Measurements from ENCODE around the gene NLRP6.
"Not testable (repeated sequence)": the region's sequence is repeated elsewhere in the genome, so short reads cannot be mapped to it uniquely, and the experiment has no call there.

DNA sequence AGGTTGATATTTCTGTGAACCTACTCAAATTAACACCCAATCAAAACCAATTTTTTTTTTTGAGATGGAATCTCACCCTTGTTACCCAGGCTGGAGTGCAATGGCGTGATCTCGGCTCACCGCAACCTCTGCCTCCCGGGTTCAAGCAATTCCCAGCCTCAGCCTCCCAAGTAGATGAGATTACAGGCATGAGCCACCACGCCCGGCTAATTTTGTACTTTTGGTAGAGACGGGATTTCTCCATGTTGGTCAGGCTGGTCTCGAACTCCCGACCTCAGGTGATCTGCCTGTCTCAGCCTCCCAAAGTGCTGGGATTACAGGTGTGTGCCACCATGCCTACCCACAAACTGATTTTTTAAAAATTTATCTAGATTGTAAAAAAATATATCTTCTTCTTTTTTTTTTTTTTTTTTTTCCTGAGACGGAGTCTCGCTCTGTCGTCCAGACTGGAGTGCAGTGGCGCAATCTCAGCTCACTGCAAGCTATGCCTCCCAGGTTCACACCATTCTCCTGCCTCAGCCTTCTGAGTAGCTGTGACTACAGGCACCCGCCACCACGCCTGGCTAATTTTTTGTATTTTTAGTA, 50.4 kb downstream of the NLRP6 start:
- TF ChIP-seq POLR2AphosphoS5, POLR2A (IDR thresholded peaks at IDR 0.05; ENCODE audit: low read depth, low read length): not testable (repeated sequence)

Measured in GM12892 (cell line).